HepG2 (cell line): Measurements from ENCODE around the gene TPD52L2. TPM values are rescaled to one million over a fixed set of nuclear protein-coding genes. Genes with fewer than 3 reads are reported as not detected.

Experiments used
- ADNP ChIP-seq: sonication (generic); formaldehyde crosslinking; IDR thresholded peaks from 2 replicates; pipeline ENCODE4 v1.4.0; 2020; ENCODE audit warnings: missing genetic modification reagents
- AHDC1 ChIP-seq: sonication (generic); formaldehyde crosslinking; IDR thresholded peaks from 2 replicates; pipeline ENCODE4 v1.5.1; 2020; ENCODE audit warnings: mild to moderate bottlenecking, missing genetic modification reagents, borderline replicate concordance
- ATF3 ChIP-seq: sonication (generic); formaldehyde crosslinking; IDR thresholded peaks from 2 replicates; pipeline ENCODE4 v1.4.0; 2020; ENCODE audit warnings: missing genetic modification reagents
- BRF2 ChIP-seq: sonication (generic); formaldehyde crosslinking; IDR thresholded peaks from 2 replicates; pipeline ENCODE4 v1.8.1; 2022; ENCODE audit warnings: mild to moderate bottlenecking, missing genetic modification reagents
- CENPBD1 ChIP-seq: sonication (generic); formaldehyde crosslinking; IDR thresholded peaks from 2 replicates; pipeline ENCODE4 v1.8.0; 2022; ENCODE audit warnings: missing genetic modification reagents, low read depth, mild to moderate bottlenecking, borderline replicate concordance
- KDM4B ChIP-seq: sonication (generic); formaldehyde crosslinking; IDR thresholded peaks from 2 replicates; pipeline ENCODE4 v1.4.0; 2020; ENCODE audit warnings: missing genetic modification reagents
- NFIC ChIP-seq: IDR thresholded peaks from 2 replicates; pipeline ENCODE4 v1.6.1; 2012; ENCODE audit warnings: mild to moderate bottlenecking, low read length, inconsistent platforms
- SRF ChIP-seq: IDR thresholded peaks from 2 replicates; pipeline ENCODE4 v1.6.1; 2011; ENCODE audit warnings: mild to moderate bottlenecking, low read depth, low read length, moderate library complexity
- ZBTB33 ChIP-seq: sonication (generic); formaldehyde crosslinking; IDR thresholded peaks from 2 replicates; pipeline ENCODE4 v1.4.0; 2020; ENCODE audit warnings: missing genetic modification reagents
- ZNF10 ChIP-seq: sonication (generic); formaldehyde crosslinking; IDR thresholded peaks from 2 replicates; pipeline ENCODE4 v1.4.0; 2020; ENCODE audit warnings: mild to moderate bottlenecking, low read depth, missing genetic modification reagents, borderline replicate concordance
- ZNF547 ChIP-seq: sonication (generic); formaldehyde crosslinking; IDR thresholded peaks from 2 replicates; pipeline ENCODE4 v1.5.1; 2020; ENCODE audit warnings: mild to moderate bottlenecking, missing genetic modification reagents
- ZNF816 ChIP-seq: sonication (generic); formaldehyde crosslinking; IDR thresholded peaks from 2 replicates; pipeline ENCODE4 v1.8.0; 2022; ENCODE audit warnings: missing genetic modification reagents, mild to moderate bottlenecking, borderline replicate concordance
- polyA plus RNA-seq, 8 experiments: library from polyadenylated mRNA; depleted of rRNA in 3 of 8; stranded (reverse) in 7 of 8; unstranded in 1 of 8; fragments of >200 nt; fragmentation: Illumina TruSeq in 4 of 8; extraction: Trizol in 4 of 8; gene quantifications; 2 replicates each; pipeline versions ENCODE4 v1.2.1 to v1.2.3, GENCODE V29; 2011 to 2016; ENCODE audit warnings: low read depth in 4 of 8, missing spikeins in 1 of 8, mixed read lengths in 1 of 8; ENCODE audit not compliant: insufficient read depth in 1 of 8
- total RNA-seq, 5 experiments: library from RNA; depleted of rRNA; stranded (reverse); fragments of >200 nt; fragmentation: Illumina TruSeq; extraction: Trizol; gene quantifications; 2 replicates each; pipeline ENCODE4 v1.2.3, GENCODE V29; 2016; ENCODE audit warnings: low read depth in 1 of 5
- TF ChIP-seq, protein P1 (sequence below): sonication (generic); formaldehyde crosslinking; IDR thresholded peaks from 2 replicates; pipeline ENCODE4 v1.4.0; 2020; ENCODE audit warnings: missing genetic modification reagents, mild to moderate bottlenecking, borderline replicate concordance
- TF ChIP-seq, protein P2 (sequence below): sonication (generic); formaldehyde crosslinking; IDR thresholded peaks from 2 replicates; pipeline ENCODE4 v1.4.0; 2020; ENCODE audit warnings: mild to moderate bottlenecking, missing genetic modification reagents

Gene TPD52L2
- total and polyA plus RNA-seq, 2 of the 13 experiments (the other 11 are each of a cell fraction or from before 2014, with no cell fraction given): 156 to 184 TPM

- TF ChIP-seq NFIC: no peak
- TF ChIP-seq CENPBD1 (CRISPR knock-in tag): no peak
- peak; percentile 76; the same call in 1 of the 2 replicates for TF ChIP-seq ZBTB33 (CRISPR knock-in tag)
- peak; percentile 81 for TF ChIP-seq ZNF547 (CRISPR knock-in tag)
- TF ChIP-seq ZNF816 (CRISPR knock-in tag): peak; percentile 96
- TF ChIP-seq SRF: no peak; the same call in 1 of the 2 replicates
- peak; percentile 84 for TF ChIP-seq ATF3 (CRISPR knock-in tag)
- peak; percentile 92 for TF ChIP-seq BRF2
- TF ChIP-seq AHDC1: peak; percentile 38; the same call in 1 of the 2 replicates
- TF ChIP-seq, protein P1, sequence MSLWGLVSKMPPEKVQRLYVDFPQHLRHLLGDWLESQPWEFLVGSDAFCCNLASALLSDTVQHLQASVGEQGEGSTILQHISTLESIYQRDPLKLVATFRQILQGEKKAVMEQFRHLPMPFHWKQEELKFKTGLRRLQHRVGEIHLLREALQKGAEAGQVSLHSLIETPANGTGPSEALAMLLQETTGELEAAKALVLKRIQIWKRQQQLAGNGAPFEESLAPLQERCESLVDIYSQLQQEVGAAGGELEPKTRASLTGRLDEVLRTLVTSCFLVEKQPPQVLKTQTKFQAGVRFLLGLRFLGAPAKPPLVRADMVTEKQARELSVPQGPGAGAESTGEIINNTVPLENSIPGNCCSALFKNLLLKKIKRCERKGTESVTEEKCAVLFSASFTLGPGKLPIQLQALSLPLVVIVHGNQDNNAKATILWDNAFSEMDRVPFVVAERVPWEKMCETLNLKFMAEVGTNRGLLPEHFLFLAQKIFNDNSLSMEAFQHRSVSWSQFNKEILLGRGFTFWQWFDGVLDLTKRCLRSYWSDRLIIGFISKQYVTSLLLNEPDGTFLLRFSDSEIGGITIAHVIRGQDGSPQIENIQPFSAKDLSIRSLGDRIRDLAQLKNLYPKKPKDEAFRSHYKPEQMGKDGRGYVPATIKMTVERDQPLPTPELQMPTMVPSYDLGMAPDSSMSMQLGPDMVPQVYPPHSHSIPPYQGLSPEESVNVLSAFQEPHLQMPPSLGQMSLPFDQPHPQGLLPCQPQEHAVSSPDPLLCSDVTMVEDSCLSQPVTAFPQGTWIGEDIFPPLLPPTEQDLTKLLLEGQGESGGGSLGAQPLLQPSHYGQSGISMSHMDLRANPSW: peak; percentile 93
- TF ChIP-seq, protein P2, sequence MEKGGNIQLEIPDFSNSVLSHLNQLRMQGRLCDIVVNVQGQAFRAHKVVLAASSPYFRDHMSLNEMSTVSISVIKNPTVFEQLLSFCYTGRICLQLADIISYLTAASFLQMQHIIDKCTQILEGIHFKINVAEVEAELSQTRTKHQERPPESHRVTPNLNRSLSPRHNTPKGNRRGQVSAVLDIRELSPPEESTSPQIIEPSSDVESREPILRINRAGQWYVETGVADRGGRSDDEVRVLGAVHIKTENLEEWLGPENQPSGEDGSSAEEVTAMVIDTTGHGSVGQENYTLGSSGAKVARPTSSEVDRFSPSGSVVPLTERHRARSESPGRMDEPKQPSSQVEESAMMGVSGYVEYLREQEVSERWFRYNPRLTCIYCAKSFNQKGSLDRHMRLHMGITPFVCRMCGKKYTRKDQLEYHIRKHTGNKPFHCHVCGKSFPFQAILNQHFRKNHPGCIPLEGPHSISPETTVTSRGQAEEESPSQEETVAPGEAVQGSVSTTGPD (CRISPR knock-in tag): no peak
- TF ChIP-seq KDM4B (CRISPR knock-in tag): peak; percentile 94; the same call in 1 of the 2 replicates
- no peak for TF ChIP-seq ZNF10 (CRISPR knock-in tag)
- TF ChIP-seq ADNP (CRISPR knock-in tag): no peak
Observed at GRCh38 chr20:63864978-63865640, at the start of gene TPD52L2 (continued).
